Cortex of kidney (tissue), 1 donor: Measurements from ENCODE around the gene SLC4A7.
"Not testable (repeated sequence)": the region's sequence is repeated elsewhere in the genome, so short reads cannot be mapped to it uniquely, and the experiment has no call there.

Experiments
- DNase-seq: peaks from one replicate; lab custom pipeline; 2025; lab: John Stamatoyannopoulos, UW

The SLC4A7 gene

DNA sequence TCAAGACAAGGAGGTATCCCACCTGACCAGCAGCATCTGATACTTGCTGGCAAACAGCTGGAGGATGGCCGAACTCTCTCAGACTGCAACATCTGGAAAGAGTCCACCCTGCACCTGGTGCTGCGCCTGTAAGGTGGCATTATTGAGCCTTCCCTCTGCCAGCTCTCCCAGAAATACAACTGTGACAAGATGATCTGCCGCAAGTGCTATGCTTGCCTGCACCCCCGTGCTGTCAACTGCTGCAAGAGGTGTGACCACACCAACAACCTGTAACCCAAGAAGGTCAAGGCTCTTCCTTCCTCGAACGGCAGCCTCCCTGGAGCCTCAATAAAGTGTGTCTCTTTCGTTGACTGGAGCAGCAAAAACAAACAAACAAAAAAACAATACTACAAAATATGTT lies 2.2 kb upstream of the SLC4A7 start:
- DNase-seq = no peak

- DNase-seq = no peak
These were observed 1.7 kb upstream of the SLC4A7 start for GRCh38 chr3:27485866-27486265.

DNA sequence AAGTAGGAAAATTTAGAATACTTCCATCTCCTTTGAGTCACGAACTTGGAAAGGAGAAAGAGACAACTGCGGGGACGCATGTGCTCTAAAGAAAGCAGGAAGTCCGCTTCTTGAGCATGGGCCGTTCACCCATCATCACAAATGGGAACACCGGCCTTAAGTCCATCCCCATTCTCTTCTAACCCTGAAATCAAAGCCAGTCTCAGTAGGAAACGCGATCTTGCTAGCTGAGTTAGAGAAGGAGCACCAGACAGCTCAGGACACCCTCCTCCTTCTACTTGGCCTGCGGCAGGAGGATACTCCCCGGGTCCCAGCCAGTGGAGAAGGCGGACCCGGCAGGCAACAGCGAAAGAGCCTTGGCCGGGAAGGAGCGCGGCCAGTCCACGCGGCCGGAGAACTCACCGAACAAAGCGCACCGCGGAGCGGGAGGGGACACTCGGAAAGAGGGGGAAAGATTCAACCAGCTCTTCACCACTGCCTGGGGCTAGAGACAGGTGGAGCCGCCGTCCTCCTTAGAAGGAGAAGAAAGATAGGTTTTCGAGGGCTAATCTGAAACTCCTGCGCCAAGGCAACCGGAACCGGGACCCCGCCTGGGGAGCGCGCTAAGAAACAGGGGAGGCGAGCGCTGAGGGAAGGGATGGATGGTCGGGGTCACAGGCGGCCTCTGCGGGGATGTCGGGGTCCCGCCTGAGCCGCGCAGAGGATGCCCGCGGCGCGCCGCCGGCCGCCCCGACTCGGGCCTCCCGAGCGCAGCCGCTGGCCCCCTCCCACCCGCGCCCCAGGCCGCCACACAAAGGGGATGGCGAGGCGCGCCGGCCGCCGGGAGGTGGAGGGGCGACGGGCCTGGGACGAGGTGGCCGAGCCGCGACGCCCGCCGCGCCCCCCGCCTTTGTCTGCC lies 818 bp downstream of the SLC4A7 start:
- DNase-seq = no peak

DNA sequence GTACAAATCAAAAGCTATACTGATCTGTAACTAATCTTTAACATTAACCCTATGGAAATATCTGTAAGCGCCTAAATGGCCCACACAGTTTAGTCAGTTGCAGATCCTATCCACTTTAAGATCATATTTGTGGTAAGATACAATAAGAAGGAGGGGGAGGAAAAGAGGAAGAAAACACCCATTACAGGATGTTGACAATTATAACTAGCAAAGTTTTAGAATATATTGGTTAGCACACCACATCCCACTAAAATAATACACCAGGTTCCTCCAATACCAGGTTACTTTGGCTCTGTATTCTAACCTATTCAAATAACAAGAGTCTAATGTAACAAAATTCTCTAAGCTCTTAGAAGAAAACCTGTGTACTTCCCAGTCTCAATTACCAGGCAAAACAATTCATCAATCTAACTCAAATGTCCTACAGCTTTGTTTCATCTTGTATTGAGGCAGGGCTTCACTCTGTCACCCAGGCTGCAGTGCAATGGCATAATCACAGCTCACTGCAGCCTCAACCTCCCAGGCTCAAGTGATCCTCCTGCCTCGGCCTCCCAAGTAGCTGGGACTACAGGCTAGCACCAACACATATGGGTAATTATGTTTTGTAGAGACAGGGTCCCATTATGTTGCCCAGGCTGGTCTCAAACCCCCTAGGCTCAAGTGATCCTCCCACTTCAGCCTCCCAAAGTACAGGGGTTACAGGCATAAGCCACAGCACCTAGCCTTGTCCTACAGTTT lies 4.2 kb downstream of the SLC4A7 start:
- DNase-seq = no peak

- DNase-seq = no peak
These were observed 12.1 kb downstream of the SLC4A7 start for GRCh38 chr3:27471923-27472550.

DNA sequence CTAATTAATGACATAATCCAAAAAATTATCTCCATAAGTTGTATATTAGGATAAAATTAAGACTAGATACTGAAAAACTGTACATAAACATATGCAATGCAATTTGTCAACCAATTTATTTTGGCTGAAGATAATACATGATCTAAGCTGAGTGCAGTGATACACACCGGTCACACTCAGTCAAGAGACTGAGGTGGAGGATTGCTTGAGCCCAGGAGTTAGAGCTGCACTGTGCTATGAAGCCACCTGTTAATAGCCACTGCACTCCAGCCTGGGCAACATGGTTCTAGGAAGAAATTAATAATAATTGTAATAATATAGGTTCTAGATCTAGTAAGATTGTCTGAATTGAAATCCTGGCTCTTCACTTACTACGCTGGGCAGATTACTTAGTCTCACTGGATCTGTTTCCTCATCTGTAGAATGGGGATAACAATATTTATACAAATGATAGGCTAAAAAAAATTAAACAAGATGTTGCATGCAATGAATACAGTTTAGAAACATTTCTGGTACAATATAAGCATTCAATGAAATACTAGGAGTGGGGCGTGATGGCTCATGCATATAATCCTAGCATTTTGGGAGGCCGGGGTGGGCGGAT lies 15.8 kb downstream of the SLC4A7 start:
- no peak for DNase-seq

DNA sequence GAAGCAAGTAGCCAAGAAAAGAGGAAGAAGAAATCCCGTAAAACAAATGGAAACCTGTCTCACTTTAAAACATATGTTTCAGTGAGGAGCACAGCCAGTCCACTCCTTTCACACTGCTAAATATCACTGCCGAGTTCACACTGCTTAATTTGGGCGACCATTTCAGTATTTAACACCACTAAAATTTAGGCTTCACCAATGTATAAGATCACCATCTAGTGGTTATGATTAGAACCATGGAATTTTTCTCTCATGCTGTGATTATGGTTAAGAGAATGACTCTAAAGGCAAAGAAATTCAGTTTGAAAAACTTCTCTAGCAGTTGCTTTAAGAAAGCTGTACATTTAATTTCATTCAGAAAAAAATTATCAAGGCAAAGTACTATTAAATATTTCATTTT lies 16.6 kb downstream of the SLC4A7 start:
- DNase-seq = no peak

DNA sequence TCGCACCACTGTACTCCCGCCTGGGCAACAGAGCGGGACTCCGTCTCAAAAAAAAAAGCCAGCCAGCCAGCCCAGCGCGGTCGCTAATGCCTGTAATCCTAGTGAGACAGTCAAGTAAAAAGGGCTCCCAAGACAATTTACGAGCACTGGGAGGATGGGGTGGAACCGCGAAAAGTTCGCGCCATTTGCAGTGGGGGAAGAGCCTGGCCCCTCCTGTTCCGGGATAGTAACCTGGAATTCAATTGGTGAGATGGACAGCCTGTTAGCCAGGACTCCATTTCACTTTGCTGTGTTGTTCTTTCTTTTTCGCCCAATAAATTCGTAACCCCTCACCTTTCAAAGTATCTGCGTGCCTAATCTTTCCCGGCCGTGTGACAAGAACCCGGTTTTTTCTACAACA lies 19.5 kb downstream of the SLC4A7 start:
- no peak for DNase-seq

- DNase-seq = no peak
These were observed 22.0 kb downstream of the SLC4A7 start for GRCh38 chr3:27462228-27462627.

DNA sequence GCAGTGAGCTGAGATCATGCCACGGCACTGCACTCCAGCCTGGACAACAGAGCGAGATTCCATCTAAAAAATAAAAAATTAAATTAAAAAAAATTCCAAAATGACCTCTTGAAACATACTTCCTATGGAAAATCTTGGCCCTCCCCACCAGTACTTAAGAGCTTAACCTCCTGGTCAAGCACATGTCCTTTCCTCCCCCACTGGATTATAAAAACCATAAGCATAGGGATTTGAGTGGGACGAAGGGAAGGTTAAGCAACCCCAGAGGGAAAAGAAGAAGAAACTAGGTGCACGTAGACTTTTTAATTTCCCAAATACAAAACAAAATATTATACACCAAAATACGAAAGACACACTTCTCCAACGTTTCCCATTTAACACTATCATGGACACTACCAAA lies 25.3 kb downstream of the SLC4A7 start:
- DNase-seq = no peak

DNA sequence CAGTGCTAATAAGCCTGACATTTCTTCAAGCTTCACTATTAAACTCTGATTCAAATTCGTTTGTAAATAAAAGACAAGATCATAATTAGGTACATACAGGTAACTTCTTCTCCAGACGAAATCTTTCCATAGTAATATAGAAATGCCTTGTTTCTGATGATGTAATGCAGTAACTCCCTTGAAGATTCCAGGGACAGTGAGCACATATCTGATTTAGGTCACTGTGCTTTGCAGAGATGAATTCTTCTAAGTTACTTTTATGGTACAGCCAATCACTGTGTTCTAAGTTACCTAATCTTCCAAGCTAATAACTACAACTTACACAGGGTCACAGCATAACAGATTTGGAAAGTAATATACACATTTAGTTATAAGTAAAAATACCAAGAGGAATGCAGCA lies 27.6 kb downstream of the SLC4A7 start:
- DNase-seq = no peak

GRCh38 chr3:27454914-27455313 lies 29.3 kb downstream of the SLC4A7 start:
- no peak for DNase-seq

DNA sequence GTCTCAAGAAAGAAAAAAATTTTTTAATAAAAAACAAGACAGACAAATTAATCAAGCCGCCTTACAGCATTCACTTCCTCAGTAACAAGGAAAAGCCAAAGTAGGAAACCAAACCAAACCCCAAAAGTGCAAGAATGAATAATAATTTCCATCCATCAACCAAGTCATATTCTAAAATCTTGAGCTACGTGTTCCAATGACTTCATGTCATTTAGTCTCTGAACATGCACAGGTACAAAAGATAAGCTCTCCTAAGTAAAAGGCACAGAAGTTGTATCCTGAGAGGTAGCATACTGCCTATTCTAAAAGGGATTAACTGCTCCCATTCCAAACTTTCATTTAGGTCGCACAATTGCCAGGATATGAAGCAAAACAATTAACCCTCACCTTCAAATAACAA lies 29.7 kb downstream of the SLC4A7 start:
- no peak for DNase-seq

GRCh38 chr3:27452368-27453090 lies 31.7 kb downstream of the SLC4A7 start:
- no peak for DNase-seq

- DNase-seq = no peak
These were observed 32.3 kb downstream of the SLC4A7 start for GRCh38 chr3:27451842-27452241.

DNA sequence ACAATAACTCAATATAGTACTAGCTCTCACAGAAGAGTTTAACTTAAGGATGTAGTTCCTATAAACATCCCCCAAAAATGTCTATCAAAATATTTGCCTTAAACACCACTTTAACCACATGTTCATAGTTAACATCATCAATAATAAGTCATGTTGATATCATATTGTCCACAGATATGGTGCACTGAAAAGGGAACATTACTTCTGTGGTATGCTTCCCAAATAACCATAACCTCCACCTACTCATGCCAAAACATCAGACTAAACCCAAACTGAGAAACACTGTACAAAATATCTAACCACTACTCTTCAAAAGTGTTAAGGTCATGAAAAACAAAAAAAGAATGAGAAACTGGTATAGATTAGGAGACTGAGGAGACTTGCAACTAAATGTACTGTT lies 32.9 kb downstream of the SLC4A7 start:
- DNase-seq = no peak

DNA sequence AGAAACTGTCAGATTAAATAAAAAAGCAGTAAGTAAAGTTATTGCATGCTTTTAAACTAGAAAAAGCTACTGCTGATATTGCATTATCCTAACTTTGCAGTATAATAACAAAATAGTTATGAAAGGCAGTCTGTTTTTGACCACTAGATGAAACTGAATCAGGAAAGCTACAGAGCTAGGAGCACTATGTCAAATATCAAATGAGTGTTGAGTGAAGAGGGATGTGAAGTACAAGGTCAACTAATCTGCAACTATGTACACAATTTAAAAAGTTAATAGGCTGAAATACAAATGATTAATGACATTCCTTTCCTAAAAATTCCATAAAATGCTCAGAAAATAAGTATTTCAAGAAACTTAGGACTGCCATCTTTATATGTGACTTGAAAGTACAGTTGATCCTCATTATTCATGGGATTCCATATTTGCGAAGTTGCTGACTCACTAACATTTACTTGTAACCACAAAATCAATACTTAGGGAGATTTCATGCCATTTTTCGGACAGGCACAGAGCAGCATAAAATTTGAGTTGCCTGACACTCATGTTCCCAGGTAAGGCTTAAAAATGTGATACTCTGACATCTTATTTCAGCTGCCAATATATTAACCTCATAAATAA lies 34.5 kb downstream of the SLC4A7 start:
- no peak for DNase-seq

DNA sequence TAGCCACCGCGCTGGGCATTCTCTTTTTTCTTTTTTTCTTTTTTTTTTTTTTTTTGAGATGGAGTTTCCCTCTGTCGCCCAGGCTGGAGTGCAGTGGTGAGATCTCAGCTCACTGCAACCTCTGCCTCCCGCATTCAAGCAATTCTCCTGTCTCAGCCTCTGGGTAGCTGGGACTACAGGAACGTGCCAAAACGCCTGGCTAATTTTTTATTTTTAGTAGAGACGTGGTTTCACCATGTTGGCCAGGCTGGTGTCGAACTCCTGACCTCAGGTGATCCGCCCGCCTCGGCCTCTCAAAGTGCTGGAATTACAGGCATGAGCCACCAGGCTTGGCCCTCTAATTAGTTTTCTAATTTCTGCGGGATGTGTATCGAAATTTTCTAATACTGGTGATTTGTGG lies 41.2 kb downstream of the SLC4A7 start:
- DNase-seq = not testable (repeated sequence)

DNA sequence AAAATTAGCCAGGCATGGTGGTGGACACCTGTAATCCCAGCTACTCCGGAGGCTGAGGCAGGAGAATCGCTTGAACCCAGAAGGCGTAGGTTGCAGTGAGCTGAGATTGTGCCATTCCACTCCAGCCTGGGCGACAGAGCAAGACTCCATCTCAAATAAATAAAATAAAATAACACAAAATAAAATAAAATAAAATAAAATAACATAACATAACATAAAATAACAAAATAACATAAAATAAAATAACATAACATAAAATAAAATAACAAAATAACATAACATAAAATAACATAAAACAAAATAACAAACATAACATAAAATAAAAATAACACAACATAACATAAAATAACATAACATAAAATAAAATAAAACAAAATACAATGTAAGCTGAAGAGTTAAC lies 45.8 kb downstream of the SLC4A7 start:
- DNase-seq = not testable (repeated sequence)

DNA sequence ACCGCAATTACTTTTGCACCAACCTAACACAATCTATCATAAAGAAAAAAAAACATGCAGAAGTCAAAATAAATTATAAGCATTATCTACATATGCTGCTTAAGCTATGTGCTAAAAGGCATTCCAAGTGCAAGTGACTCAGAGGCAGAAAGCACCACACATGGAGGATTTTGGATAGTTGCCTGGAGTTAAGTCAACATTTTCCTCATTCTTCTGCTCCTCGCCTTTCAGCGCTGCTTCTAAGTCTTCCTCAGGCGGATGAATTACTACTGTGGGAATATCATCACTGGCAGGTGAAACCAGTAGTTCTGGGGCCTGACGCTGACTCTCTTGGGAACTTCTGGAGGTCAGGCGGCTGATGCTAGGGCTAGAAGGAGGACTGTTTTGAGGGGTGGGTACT lies 53.1 kb downstream of the SLC4A7 start:
- no peak for DNase-seq

GRCh38 chr3:27429909-27430308 lies 54.3 kb downstream of the SLC4A7 start:
- DNase-seq = no peak
